Memory B cell (primary cell): ENCODE data around the gene SLC26A1.

Source experiments
- ATAC-seq: fragments of 150-1000 bp; cut with Tn5 transposase; 2 replicates; pipeline ENCODE4 v1.10.0; 2021; ENCODE audit warnings: low read depth, mild to moderate bottlenecking, moderate library complexity
- DNase-seq, 2 donors: peaks; one replicate each; pipeline ENCODE4 v3.0.0; 2022; ENCODE audit warnings: low spot score in 2 of 2
- H3K27ac Mint-ChIP-seq: one replicate; pipeline ENCODE4 v1.8.0; 2022; ENCODE audit warnings: mild to moderate bottlenecking, moderate library complexity, mixed read lengths
- H3K27me3 Mint-ChIP-seq: one replicate; pipeline ENCODE4 v1.8.0; 2022; ENCODE audit warnings: mixed read lengths
- H3K36me3 Mint-ChIP-seq: one replicate; pipeline ENCODE4 v1.8.0; 2022; ENCODE audit warnings: mild to moderate bottlenecking, mixed read lengths
- H3K4me1 Mint-ChIP-seq: one replicate; pipeline ENCODE4 v1.8.0; 2022; ENCODE audit warnings: mixed read lengths
- H3K4me3 Mint-ChIP-seq: one replicate; pipeline ENCODE4 v1.8.0; 2022; ENCODE audit warnings: mild to moderate bottlenecking, moderate library complexity, mixed read lengths
- H3K9me3 Mint-ChIP-seq: one replicate; pipeline ENCODE4 v1.8.0; 2022; ENCODE audit warnings: mixed read lengths

Gene SLC26A1

DNA sequence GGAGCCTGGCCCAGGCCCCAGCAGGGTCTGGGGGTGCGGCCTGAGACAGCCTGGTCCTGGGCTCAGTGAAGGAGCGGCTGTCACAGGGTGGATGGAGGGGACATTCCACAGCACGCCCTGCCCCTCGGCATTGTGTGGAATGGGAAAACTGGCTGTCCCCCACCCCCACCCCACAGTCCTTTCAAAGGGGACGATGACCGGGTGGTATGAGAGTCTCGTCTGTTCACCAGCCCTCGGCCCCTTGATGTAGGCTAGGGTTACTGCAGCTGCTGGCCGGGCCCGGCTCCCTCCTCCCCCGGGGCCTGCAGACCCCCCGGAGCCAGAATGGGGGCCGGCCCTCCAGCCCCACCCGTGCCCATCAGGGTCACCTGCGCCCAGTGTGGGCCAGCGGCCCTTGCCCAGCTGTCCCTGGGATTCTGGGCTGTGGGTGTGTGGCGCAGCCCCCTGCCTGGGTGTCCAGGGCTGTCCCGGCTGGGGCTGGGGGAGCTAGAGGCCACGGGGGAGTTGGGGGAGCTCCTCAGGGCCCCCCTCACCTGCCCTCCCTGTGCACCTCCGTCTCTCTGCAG lies 30.0 kb upstream of the SLC26A1 start:
- Mint-ChIP-seq H3K27ac (no peak overlapping the region), H3K9me3 (no peaks in the 10 kb centered on the region), H3K27me3 (peaks cover 1% of the 10 kb centered on the region), H3K4me3 (no peak overlapping the region), H3K4me1 (peaks cover 17% of the 10 kb centered on the region), H3K36me3 (peaks cover 4% of the 10 kb centered on the region)
- ATAC-seq, result no peak
- DNase-seq, result no peak

DNA sequence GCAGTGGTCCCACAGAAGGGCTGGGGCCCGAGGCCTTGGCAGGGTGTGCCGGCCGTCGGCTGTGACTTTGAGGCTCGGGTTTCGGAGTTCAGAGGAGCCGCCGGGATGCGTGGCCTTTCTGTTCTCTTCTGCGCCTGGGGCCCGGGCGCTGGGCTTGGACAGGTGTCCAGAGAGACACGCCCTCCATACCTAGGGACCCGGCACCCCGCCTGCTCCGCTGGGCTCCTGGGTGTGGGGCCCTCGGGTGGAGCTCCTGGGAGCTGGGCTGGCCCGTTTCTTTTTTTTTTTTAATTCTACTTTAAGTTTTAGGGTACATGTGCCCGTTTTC lies 29.5 kb upstream of the SLC26A1 start:
- no peak overlapping the region for H3K27ac Mint-ChIP-seq

DNA sequence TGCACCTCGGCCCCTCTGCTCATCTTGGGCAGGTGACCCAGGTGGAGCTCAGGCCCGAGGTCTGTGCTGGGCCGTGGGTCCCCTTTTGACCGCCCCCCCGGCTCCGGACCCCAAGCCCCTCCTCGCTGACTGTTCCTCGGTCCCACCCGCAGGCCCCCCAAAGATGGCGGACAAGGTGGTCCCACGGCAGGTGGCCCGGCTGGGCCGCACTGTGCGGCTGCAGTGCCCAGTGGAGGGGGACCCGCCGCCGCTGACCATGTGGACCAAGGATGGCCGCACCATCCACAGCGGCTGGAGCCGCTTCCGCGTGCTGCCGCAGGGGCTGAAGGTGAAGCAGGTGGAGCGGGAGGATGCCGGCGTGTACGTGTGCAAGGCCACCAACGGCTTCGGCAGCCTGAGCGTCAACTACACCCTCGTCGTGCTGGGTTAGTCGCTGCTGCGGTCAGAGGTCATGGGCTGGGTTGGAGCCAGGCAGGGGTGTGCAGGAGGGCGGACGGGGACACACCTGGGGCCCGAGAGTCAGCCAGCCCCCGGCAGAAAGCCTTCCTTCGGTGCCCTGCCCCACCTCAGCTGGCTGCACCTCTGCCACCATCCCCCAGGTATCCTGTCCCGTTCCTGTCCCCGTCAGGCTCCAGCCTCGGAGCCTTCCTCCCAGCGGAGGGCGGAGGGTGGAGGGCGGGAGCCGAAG lies 29.0 kb upstream of the SLC26A1 start:
- Mint-ChIP-seq H3K27me3 (peaks cover 1% of the 10 kb centered on the region), H3K36me3 (peaks cover 4% of the 10 kb centered on the region), H3K4me1 (peaks cover 17% of the 10 kb centered on the region), H3K4me3 (no peak overlapping the region), H3K9me3 (no peaks in the 10 kb centered on the region), H3K27ac (no peak overlapping the region)
- DNase-seq (no peak), ATAC-seq (no peak)

More for the DNA sequence above, 29.5 kb upstream of the SLC26A1 start:
- DNase-seq (no peak), ATAC-seq (no peak)
- H3K9me3 Mint-ChIP-seq, result no peaks in the 10 kb centered on the region
- H3K36me3 Mint-ChIP-seq, result peaks cover 4% of the 10 kb centered on the region
- H3K4me3 Mint-ChIP-seq, result no peak overlapping the region
- H3K27me3 Mint-ChIP-seq, result peaks cover 1% of the 10 kb centered on the region
- H3K4me1 Mint-ChIP-seq, result peaks cover 17% of the 10 kb centered on the region

DNA sequence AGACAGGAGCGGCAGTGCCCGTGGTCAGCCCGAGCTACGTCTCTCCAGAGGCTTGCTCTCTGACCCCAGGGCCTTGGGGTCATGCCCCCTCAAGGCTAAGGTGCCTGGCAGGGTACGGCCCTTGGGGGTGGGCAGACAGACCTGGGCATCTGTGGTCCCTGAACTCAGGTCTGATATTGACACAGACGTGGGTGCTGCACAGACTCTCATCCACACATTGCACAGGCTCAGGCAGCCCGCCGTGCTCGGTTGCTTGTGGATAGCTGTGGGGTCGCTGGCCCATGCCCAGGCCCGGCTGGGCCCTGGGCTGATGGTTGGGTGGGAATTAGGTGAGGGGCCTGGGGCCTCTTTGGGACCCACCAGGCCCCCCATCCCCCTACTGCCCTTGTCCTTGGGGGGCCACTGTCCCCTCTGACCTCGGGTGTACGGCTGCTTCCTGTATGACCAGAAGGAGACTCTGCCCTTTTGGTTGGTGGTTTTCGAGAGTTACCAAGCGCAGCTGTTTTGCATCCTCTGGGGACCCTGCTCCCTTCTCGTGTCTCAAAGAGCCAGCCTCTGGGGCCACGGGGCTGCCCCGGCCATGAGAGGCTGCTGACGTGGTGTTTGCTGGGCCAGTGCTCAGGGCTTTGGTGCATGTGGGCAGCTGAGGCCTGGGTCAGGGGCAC lies 28.3 kb upstream of the SLC26A1 start:
- ATAC-seq, result peak; percentile 58

DNA sequence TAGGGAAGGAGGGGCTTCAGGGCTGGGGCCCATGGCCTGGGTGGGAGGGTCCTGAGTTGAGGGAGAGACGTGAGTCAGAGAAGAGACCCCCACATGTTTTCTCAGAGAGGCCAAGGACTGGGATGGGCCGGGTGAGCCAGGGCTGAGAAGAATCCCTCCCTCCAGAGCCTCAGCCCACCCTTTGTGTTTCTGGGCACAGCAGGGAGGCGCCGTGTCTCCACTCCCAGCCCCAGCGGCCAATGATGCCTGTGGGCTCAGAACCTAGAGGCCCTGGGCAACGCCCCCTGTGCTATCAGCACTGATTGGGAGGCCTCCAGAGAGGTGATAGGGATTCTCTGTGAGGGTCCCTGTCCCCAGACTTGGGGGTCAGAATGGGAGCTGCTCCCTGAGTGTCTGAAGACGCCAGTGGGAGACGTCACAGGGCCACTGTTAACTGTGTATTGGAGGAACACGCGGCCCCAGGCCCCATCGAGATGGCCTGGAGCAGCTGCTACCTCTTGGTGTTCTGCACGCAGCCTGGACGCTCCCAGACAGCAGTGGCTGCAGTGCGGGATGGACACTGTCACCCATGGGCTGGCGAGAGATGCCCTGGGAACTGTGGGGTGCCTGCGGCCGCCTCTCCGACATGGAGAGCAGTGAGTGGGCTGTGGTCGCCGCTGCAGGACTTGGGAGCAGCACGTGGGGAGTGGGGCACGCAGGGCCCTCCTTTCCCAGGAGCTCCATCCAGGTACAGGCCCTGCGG lies 26.7 kb upstream of the SLC26A1 start:
- Mint-ChIP-seq H3K9me3 (no peaks in the 10 kb centered on the region), H3K27ac (no peak overlapping the region), H3K36me3 (no peaks in the 10 kb centered on the region), H3K4me3 (no peak overlapping the region), H3K4me1 (peaks cover 6% of the 10 kb centered on the region), H3K27me3 (peaks cover 1% of the 10 kb centered on the region)
- ATAC-seq, result no peak
- no peak for DNase-seq

More for the DNA sequence above, 28.3 kb upstream of the SLC26A1 start:
- H3K27ac Mint-ChIP-seq, result no peak overlapping the region
- H3K4me3 Mint-ChIP-seq, result peak overlapping the region; percentile 33
- H3K27me3 Mint-ChIP-seq, result peaks cover 1% of the 10 kb centered on the region
- H3K9me3 Mint-ChIP-seq, result no peaks in the 10 kb centered on the region
- peaks cover 17% of the 10 kb centered on the region for H3K4me1 Mint-ChIP-seq
- DNase-seq, result peak in 1 of 2 donors; percentile 56
- peaks cover 4% of the 10 kb centered on the region for H3K36me3 Mint-ChIP-seq

DNA sequence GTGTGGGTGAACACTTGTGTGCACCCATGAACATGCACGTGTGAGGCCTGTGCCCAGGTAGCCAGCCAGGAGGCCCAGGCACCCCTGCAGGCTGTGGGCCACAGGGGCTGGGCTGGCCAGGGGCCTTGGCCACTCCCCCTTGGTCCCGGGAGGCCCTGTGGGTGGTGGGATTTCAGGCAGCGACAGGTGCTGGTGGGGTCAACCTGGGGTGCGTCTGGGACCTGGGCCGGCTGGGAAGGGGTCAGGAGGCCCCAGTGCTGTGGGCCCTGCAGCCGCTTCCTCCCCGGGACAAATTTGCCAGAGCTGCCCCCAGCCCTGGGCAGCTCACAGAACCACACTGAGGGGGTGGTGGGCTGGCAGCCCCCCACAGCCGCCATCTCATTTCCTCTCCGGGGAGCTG lies 26.1 kb upstream of the SLC26A1 start:
- Mint-ChIP-seq H3K9me3 (no peaks in the 10 kb centered on the region), H3K36me3 (no peaks in the 10 kb centered on the region)

DNA sequence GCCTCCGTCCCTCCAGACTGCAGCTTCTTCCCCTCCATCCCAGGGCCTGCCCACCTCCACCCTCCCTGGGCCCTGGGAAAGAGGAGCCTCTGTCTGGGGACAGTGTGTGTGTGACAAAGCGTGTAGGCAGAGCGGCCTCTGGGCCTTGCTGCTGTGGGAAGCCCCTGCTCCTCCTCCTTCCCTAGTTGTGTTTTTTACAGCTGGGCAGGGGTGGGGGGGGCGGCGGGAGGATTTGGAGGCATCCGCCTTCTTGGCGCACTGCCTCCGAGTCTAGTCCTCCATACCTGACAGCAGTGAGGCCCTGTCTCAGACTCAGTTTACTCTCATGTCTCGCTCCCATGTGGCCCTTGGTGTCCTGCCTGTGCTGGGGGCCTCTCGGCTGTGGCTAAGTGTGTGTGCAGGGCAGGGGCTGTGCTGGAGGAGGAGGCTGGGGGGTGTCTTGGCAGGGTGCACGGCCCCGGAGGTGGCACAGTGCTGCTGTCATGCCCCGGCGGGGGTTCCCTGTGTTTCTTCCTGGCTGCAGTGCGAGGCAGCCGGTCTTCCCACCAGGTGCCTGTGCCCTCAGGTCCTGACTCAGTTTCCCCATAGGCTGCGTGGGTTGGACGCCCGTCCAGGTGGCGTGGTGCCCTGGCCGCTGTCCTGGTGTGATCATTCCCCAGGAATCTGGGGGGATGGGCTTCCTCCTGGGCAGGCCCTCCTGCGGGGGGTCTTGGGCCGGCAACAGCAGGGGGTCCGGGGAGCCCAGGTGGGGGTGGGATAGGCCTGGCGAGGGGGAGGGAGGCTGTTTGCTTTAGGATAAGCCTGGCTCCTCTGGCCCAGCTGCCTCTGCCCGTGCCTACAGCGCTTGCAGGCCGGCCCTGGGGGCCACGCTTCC lies 25.2 kb upstream of the SLC26A1 start:
- peaks cover 1% of the 10 kb centered on the region for H3K27me3 Mint-ChIP-seq
- DNase-seq, result no peak
- H3K4me1 Mint-ChIP-seq, result peaks cover 6% of the 10 kb centered on the region
- no peak for ATAC-seq
- no peak overlapping the region for H3K27ac Mint-ChIP-seq
- H3K9me3 Mint-ChIP-seq, result no peaks in the 10 kb centered on the region
- no peak overlapping the region for H3K4me3 Mint-ChIP-seq
- no peaks in the 10 kb centered on the region for H3K36me3 Mint-ChIP-seq

More for the DNA sequence above, 26.1 kb upstream of the SLC26A1 start:
- no peak for DNase-seq
- no peak overlapping the region for H3K4me3 Mint-ChIP-seq
- peaks cover 1% of the 10 kb centered on the region for H3K27me3 Mint-ChIP-seq
- H3K4me1 Mint-ChIP-seq, result peaks cover 6% of the 10 kb centered on the region
- ATAC-seq, result no peak
- no peak overlapping the region for H3K27ac Mint-ChIP-seq

DNA sequence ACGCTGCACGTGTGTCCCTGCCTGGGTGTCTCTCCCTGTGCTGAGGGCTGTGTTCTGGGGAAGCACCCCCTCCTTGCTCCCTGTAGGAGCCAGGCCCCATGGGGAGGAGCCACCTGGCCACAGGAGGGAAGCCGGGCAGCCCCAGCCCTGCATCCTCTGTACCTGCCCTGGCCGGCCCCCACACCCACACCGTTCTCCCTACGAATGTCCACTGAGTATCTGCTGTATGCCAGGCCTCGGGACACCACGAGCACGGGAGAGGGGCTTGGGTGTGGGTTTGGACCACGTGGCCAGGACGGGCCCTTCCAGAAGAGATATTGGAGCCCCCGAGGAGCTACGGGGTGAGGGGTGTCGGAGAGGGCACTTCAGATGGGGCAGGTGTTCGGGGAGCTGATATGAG lies 24.5 kb upstream of the SLC26A1 start:
- Mint-ChIP-seq H3K36me3 (no peaks in the 10 kb centered on the region), H3K9me3 (no peaks in the 10 kb centered on the region), H3K4me1 (peaks cover 6% of the 10 kb centered on the region), H3K27me3 (peaks cover 1% of the 10 kb centered on the region), H3K4me3 (no peak overlapping the region), H3K27ac (no peak overlapping the region)
- no peak for DNase-seq
- ATAC-seq, result no peak

DNA sequence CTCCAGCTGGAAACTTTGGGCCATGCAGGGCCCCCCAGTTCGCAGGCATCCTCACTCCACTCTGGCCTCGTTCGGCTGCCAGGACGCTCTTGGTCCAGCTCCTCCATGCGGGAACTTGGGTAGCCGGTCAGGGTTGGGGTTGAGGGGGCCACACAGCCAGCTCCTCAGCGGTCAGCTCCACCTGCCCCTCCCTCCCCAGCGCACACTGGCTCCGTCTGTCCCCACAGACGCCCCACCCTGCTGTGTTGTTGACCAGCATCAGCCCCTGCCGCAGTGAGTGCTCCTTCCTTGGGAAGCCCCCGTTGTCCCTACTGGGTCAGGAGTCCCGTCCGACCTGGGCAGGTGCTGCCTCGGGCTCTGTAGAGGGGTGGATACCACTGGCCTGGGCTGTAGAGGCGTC lies 24.0 kb upstream of the SLC26A1 start:
- Mint-ChIP-seq H3K9me3 (no peaks in the 10 kb centered on the region), H3K27ac (no peak overlapping the region), H3K27me3 (peaks cover 1% of the 10 kb centered on the region), H3K4me3 (no peak overlapping the region), H3K4me1 (peaks cover 6% of the 10 kb centered on the region), H3K36me3 (no peaks in the 10 kb centered on the region)
- no peak for ATAC-seq
- no peak for DNase-seq

DNA sequence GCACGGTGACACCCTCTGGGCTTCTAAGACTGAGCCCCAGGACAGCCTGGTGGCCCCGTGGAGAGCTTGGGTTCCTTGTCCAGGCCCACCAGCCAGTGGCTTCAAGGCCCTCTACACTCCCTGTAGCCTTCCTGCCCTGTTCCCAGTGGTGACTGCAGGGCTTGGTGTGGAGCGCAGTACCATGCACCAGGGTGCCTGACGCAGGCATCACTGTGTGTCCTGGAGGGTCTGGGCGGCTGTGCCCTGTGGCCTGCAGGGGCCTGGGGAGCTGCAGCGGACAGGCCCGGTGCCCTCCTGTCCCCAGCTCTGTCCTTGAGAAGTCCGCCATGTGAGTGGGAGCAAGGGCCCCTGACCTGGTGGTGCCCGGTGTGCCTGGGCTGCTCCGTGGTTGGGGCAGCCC lies 22.5 kb upstream of the SLC26A1 start:
- Mint-ChIP-seq H3K9me3 (no peaks in the 10 kb centered on the region), H3K27me3 (peaks cover 1% of the 10 kb centered on the region), H3K36me3 (no peaks in the 10 kb centered on the region), H3K4me3 (no peak overlapping the region), H3K4me1 (peaks cover under 1% of the 10 kb centered on the region), H3K27ac (no peak overlapping the region)
- ATAC-seq, result no peak
- no peak for DNase-seq

DNA sequence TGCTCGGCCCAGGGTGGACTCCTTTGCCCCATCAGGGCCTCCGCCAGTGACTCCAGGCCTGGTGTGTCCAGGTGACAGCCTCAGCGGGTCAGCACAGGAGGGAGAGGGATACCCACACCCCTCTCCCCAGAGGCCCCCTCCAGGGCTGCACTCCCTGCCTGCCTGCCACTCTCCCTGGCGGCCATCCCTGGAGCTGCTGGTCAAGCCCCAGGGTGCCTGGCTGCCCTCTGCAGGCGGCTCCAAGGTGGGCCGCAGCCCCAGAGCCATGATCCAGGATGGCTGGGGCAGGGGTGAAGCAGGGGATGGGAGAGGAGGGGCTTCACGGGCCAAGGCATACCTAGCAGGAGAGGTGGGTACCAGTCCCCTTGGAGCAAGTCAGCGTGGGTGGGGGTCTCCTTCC lies 22.0 kb upstream of the SLC26A1 start:
- no peak overlapping the region for H3K4me3 Mint-ChIP-seq
- H3K4me1 Mint-ChIP-seq, result peaks cover 5% of the 10 kb centered on the region
- DNase-seq, result no peak
- no peak for ATAC-seq
- no peaks in the 10 kb centered on the region for H3K9me3 Mint-ChIP-seq
- H3K36me3 Mint-ChIP-seq, result no peaks in the 10 kb centered on the region
- peaks cover 1% of the 10 kb centered on the region for H3K27me3 Mint-ChIP-seq
- no peak overlapping the region for H3K27ac Mint-ChIP-seq

DNA sequence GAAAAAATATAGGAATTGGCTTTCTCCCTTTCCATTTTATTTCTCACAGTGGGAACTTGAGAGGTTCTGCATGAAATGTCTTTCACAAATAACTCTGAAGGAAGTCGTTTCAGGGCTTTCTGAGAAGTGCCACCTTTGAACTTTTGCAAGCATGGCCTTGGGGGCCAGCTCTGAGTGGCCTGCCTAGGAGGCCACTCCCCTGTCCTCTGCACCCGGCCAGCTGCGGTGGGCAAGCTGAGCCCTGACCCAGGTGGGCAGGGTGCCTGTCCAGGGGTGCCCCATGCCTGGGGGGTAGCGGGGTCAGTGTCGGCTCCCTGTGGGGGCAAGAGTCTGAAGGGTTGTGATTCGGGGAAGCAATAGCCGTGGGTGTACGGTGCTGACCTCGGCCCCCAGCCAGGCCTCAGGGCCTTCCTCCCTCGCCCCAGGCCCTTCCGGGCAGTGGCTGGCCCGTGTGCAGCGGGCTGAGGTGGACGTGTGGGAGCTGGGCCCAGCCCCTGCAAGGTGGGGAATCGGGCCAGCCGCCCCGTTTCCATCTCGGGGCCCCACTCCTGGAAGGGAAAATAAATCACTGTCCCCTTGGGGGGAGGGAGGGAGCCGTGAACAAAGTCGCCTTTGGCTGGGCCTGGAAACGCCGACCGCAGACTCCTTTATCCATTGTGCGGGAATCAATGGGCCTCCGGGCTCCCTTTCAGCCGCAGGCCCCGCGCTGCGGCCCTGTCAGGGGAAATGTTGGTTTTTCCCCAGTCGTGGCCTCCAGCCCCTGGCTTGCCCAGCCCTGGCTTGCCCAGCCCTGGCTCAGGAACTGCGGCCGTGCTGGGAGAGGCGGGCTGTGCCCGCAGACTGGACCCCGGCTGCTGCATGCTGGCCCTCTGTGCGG lies 21.3 kb upstream of the SLC26A1 start:
- DNase-seq (no peak), ATAC-seq (no peak)
- Mint-ChIP-seq H3K4me3 (no peak overlapping the region), H3K36me3 (no peaks in the 10 kb centered on the region), H3K27me3 (peaks cover 1% of the 10 kb centered on the region), H3K9me3 (no peaks in the 10 kb centered on the region), H3K4me1 (peaks cover 5% of the 10 kb centered on the region), H3K27ac (no peak overlapping the region)
